Measurements from ENCODE around the gene TMIE.
"Not testable (repeated sequence)": the region's sequence is repeated elsewhere in the genome, so short reads cannot be mapped to it uniquely, and the experiment has no call there.

The TMIE gene

GRCh38 chr3:46725621-46726314 is 24.6 kb downstream of the TMIE start:
- Histone ChIP-seq H3K9ac (ENCODE audit: low read depth in 1 of 2, low read length in 2 of 2) (no peak overlapping the region), H3K9me3 (ENCODE audit: control insufficient read depth in 1 of 2, low read length in 2 of 2) (peaks cover 0 to 3% of the 10 kb centered on the region in 2 donors), H3K4me3 (ENCODE audit: low read depth in 1 of 2, low read length in 2 of 2) (no peak overlapping the region), H3K27me3 (ENCODE audit: control insufficient read depth in 1 of 2, insufficient read depth in 2 of 2, low read length in 2 of 2) (no peaks in the 10 kb centered on the region), H3K36me3 (ENCODE audit: control insufficient read depth in 1 of 2, insufficient read depth in 2 of 2, low read length in 2 of 2) (no peaks in the 10 kb centered on the region), H3K4me1 (ENCODE audit: control insufficient read depth in 1 of 2, insufficient read depth in 2 of 2, low read length in 2 of 2) (no peaks in the 10 kb centered on the region), H3K27ac (ENCODE audit: low read depth, low read length) (no peak overlapping the region)

- H3K9me3 ChIP-seq (ENCODE audit: control insufficient read depth in 1 of 2, low read length in 2 of 2) = no peaks in the 10 kb centered on the region
- no peaks in the 10 kb centered on the region for H3K27me3 ChIP-seq (ENCODE audit: control insufficient read depth in 1 of 2, insufficient read depth in 2 of 2, low read length in 2 of 2)
These were observed 27.8 kb downstream of the TMIE start for GRCh38 chr3:46729038-46729437.

GRCh38 chr3:46730819-46731218 is 29.6 kb downstream of the TMIE start:
- Histone ChIP-seq H3K27ac (ENCODE audit: low read depth, low read length) (no peak overlapping the region), H3K36me3 (ENCODE audit: control insufficient read depth in 1 of 2, insufficient read depth in 2 of 2, low read length in 2 of 2) (no peaks in the 10 kb centered on the region), H3K4me1 (ENCODE audit: control insufficient read depth in 1 of 2, insufficient read depth in 2 of 2, low read length in 2 of 2) (no peaks in the 10 kb centered on the region), H3K27me3 (ENCODE audit: control insufficient read depth in 1 of 2, insufficient read depth in 2 of 2, low read length in 2 of 2) (no peaks in the 10 kb centered on the region), H3K9me3 (ENCODE audit: control insufficient read depth in 1 of 2, low read length in 2 of 2) (no peaks in the 10 kb centered on the region), H3K4me3 (ENCODE audit: low read depth in 1 of 2, low read length in 2 of 2) (no peak overlapping the region), H3K9ac (ENCODE audit: low read depth in 1 of 2, low read length in 2 of 2) (no peak overlapping the region)

More at GRCh38 chr3:46729038-46729437, 27.8 kb downstream of the TMIE start:
- no peak overlapping the region for H3K9ac ChIP-seq (ENCODE audit: low read depth in 1 of 2, low read length in 2 of 2)
- no peaks in the 10 kb centered on the region for H3K36me3 ChIP-seq (ENCODE audit: control insufficient read depth in 1 of 2, insufficient read depth in 2 of 2, low read length in 2 of 2)
- H3K4me1 ChIP-seq (ENCODE audit: control insufficient read depth in 1 of 2, insufficient read depth in 2 of 2, low read length in 2 of 2) = no peaks in the 10 kb centered on the region
- no peak overlapping the region for H3K4me3 ChIP-seq (ENCODE audit: low read depth in 1 of 2, low read length in 2 of 2)
- H3K27ac ChIP-seq (ENCODE audit: low read depth, low read length) = no peak overlapping the region

GRCh38 chr3:46731795-46732194 is 30.6 kb downstream of the TMIE start:
- H3K36me3 ChIP-seq (ENCODE audit: control insufficient read depth in 1 of 2, insufficient read depth in 2 of 2, low read length in 2 of 2) = no peaks in the 10 kb centered on the region
- H3K9ac ChIP-seq (ENCODE audit: low read depth in 1 of 2, low read length in 2 of 2) = no peak overlapping the region
- no peaks in the 10 kb centered on the region for H3K27me3 ChIP-seq (ENCODE audit: control insufficient read depth in 1 of 2, insufficient read depth in 2 of 2, low read length in 2 of 2)
- no peaks in the 10 kb centered on the region for H3K4me1 ChIP-seq (ENCODE audit: control insufficient read depth in 1 of 2, insufficient read depth in 2 of 2, low read length in 2 of 2)
- no peak overlapping the region for H3K27ac ChIP-seq (ENCODE audit: low read depth, low read length)
- H3K4me3 ChIP-seq (ENCODE audit: low read depth in 1 of 2, low read length in 2 of 2) = no peak overlapping the region
- no peaks in the 10 kb centered on the region for H3K9me3 ChIP-seq (ENCODE audit: control insufficient read depth in 1 of 2, low read length in 2 of 2)

- no peaks in the 10 kb centered on the region for H3K36me3 ChIP-seq (ENCODE audit: control insufficient read depth in 1 of 2, insufficient read depth in 2 of 2, low read length in 2 of 2)
- no peak overlapping the region for H3K4me3 ChIP-seq (ENCODE audit: low read depth in 1 of 2, low read length in 2 of 2)
- no peaks in the 10 kb centered on the region for H3K27me3 ChIP-seq (ENCODE audit: control insufficient read depth in 1 of 2, insufficient read depth in 2 of 2, low read length in 2 of 2)
- no peaks in the 10 kb centered on the region for H3K4me1 ChIP-seq (ENCODE audit: control insufficient read depth in 1 of 2, insufficient read depth in 2 of 2, low read length in 2 of 2)
- no peak overlapping the region for H3K9ac ChIP-seq (ENCODE audit: low read depth in 1 of 2, low read length in 2 of 2)
- no peaks in the 10 kb centered on the region for H3K9me3 ChIP-seq (ENCODE audit: control insufficient read depth in 1 of 2, low read length in 2 of 2)
- no peak overlapping the region for H3K27ac ChIP-seq (ENCODE audit: low read depth, low read length)
These were observed 32.0 kb downstream of the TMIE start for GRCh38 chr3:46733026-46733800.

GRCh38 chr3:46734773-46735172 is 33.6 kb downstream of the TMIE start:
- Histone ChIP-seq H3K9ac (ENCODE audit: low read depth in 1 of 2, low read length in 2 of 2) (no peak overlapping the region), H3K27me3 (ENCODE audit: control insufficient read depth in 1 of 2, insufficient read depth in 2 of 2, low read length in 2 of 2) (no peaks in the 10 kb centered on the region), H3K4me1 (ENCODE audit: control insufficient read depth in 1 of 2, insufficient read depth in 2 of 2, low read length in 2 of 2) (no peaks in the 10 kb centered on the region), H3K36me3 (ENCODE audit: control insufficient read depth in 1 of 2, insufficient read depth in 2 of 2, low read length in 2 of 2) (no peaks in the 10 kb centered on the region), H3K4me3 (ENCODE audit: low read depth in 1 of 2, low read length in 2 of 2) (no peak overlapping the region), H3K9me3 (ENCODE audit: control insufficient read depth in 1 of 2, low read length in 2 of 2) (no peaks in the 10 kb centered on the region), H3K27ac (ENCODE audit: low read depth, low read length) (no peak overlapping the region)

GRCh38 chr3:46736006-46736872 is 35.0 kb downstream of the TMIE start:
- Histone ChIP-seq H3K27ac (ENCODE audit: low read depth, low read length) (no peak overlapping the region), H3K4me1 (ENCODE audit: control insufficient read depth in 1 of 2, insufficient read depth in 2 of 2, low read length in 2 of 2) (no peaks in the 10 kb centered on the region), H3K27me3 (ENCODE audit: control insufficient read depth in 1 of 2, insufficient read depth in 2 of 2, low read length in 2 of 2) (no peaks in the 10 kb centered on the region), H3K36me3 (ENCODE audit: control insufficient read depth in 1 of 2, insufficient read depth in 2 of 2, low read length in 2 of 2) (no peaks in the 10 kb centered on the region), H3K9ac (ENCODE audit: low read depth in 1 of 2, low read length in 2 of 2) (no peak overlapping the region), H3K4me3 (ENCODE audit: low read depth in 1 of 2, low read length in 2 of 2) (no peak overlapping the region), H3K9me3 (ENCODE audit: control insufficient read depth in 1 of 2, low read length in 2 of 2) (no peaks in the 10 kb centered on the region)

GRCh38 chr3:46737329-46737731 is 36.1 kb downstream of the TMIE start:
- H3K36me3 ChIP-seq (ENCODE audit: control insufficient read depth in 1 of 2, insufficient read depth in 2 of 2, low read length in 2 of 2) = no peaks in the 10 kb centered on the region
- H3K9me3 ChIP-seq (ENCODE audit: control insufficient read depth in 1 of 2, low read length in 2 of 2) = no peaks in the 10 kb centered on the region
- no peaks in the 10 kb centered on the region for H3K27me3 ChIP-seq (ENCODE audit: control insufficient read depth in 1 of 2, insufficient read depth in 2 of 2, low read length in 2 of 2)
- no peak overlapping the region for H3K27ac ChIP-seq (ENCODE audit: low read depth, low read length)
- H3K4me3 ChIP-seq (ENCODE audit: low read depth in 1 of 2, low read length in 2 of 2) = no peak overlapping the region
- H3K9ac ChIP-seq (ENCODE audit: low read depth in 1 of 2, low read length in 2 of 2) = no peak overlapping the region
- H3K4me1 ChIP-seq (ENCODE audit: control insufficient read depth in 1 of 2, insufficient read depth in 2 of 2, low read length in 2 of 2) = no peaks in the 10 kb centered on the region

GRCh38 chr3:46739565-46739964 is 38.4 kb downstream of the TMIE start:
- not testable (repeated sequence) for H3K27me3 ChIP-seq (ENCODE audit: control insufficient read depth in 1 of 2, insufficient read depth in 2 of 2, low read length in 2 of 2); H3K9ac ChIP-seq (ENCODE audit: low read depth in 1 of 2, low read length in 2 of 2); H3K36me3 ChIP-seq (ENCODE audit: control insufficient read depth in 1 of 2, insufficient read depth in 2 of 2, low read length in 2 of 2); H3K4me3 ChIP-seq (ENCODE audit: low read depth in 1 of 2, low read length in 2 of 2); H3K9me3 ChIP-seq (ENCODE audit: control insufficient read depth in 1 of 2, low read length in 2 of 2); H3K4me1 ChIP-seq (ENCODE audit: control insufficient read depth in 1 of 2, insufficient read depth in 2 of 2, low read length in 2 of 2); H3K27ac ChIP-seq (ENCODE audit: low read depth, low read length)

All from duodenal mucosa (tissue), 2 donors.